Kidney (tissue), 14 donors: ENCODE results near the gene RPS6KA4. TPM values are rescaled to one million over a fixed set of nuclear protein-coding genes. Genes with fewer than 3 reads are reported as not detected.

Experiments
- DNase-seq, 5 donors: peaks; one replicate each; pipeline ENCODE4 v3.0.0-alpha.2; 2013 to 2020
- FAIRE-seq: peaks from 2 replicates; lab custom pipeline; 2012; peaks lifted over from hg19 to GRCh38; lab: Jason Lieb, UNC
- H3K27ac ChIP-seq, 2 donors: one replicate each; pipeline ENCODE4 v1.7.0; 2013; ENCODE audit warnings: low read depth in 2 of 2, low read length in 2 of 2, inconsistent platforms in 1 of 2
- H3K27me3 ChIP-seq: one replicate; pipeline ENCODE4 v1.7.1; 2013; ENCODE audit warnings: low read length, inconsistent platforms; ENCODE audit not compliant: control insufficient read depth, insufficient read depth
- H3K36me3 ChIP-seq, 3 donors: one replicate each; pipeline versions ENCODE4 v1.7.0 to v1.7.1; 2013; ENCODE audit warnings: low read length in 3 of 3, control low read depth in 1 of 3, inconsistent platforms in 1 of 3; ENCODE audit not compliant: insufficient read depth in 3 of 3, control insufficient read depth in 2 of 3
- H3K4me1 ChIP-seq, 3 donors: one replicate each; pipeline versions ENCODE4 v1.7.0 to v1.7.1; 2013; ENCODE audit warnings: low read length in 3 of 3, inconsistent platforms in 1 of 3, low read depth in 1 of 3; ENCODE audit not compliant: control insufficient read depth in 2 of 3, insufficient read depth in 2 of 3
- H3K4me3 ChIP-seq, 3 donors: one replicate each; pipeline versions ENCODE4 v1.7.0 to v1.8.1; 2013; ENCODE audit warnings: low read length in 3 of 3, control low read depth in 1 of 3, inconsistent platforms in 1 of 3
- H3K9ac ChIP-seq, 3 donors: one replicate each; pipeline versions ENCODE4 v1.7.0 to v1.7.1; 2013; ENCODE audit warnings: low read length in 3 of 3, control low read depth in 1 of 3, inconsistent platforms in 1 of 3
- H3K9me3 ChIP-seq, 3 donors: one replicate each; pipeline versions ENCODE4 v1.7.0 to v1.7.1; 2013; ENCODE audit warnings: low read length in 3 of 3, control low read depth in 1 of 3, inconsistent platforms in 1 of 3; ENCODE audit not compliant: control insufficient read depth in 2 of 3, insufficient read depth in 1 of 3
- CTCF ChIP-seq: IDR thresholded peaks from 3 replicates; pipeline ENCODE4 v1.5.1; 2012; ENCODE audit warnings: mild to moderate bottlenecking, moderate library complexity, borderline replicate concordance; ENCODE audit not compliant: insufficient read depth; ENCODE audit errors: extremely low read depth
- intact Hi-C: fragments of 100-400 bp; cut with DNase I; formaldehyde crosslinking; loops from one replicate; pipeline ENCODE4 v1.11.1; 2022
- polyA plus RNA-seq: library from polyadenylated mRNA; stranded (reverse); fragments of 350-450 nt; fragmentation: Illumina TruSeq; extraction: RNeasy Lipid Tissue Mini Kit (QIAGEN cat#74804); gene quantifications from one replicate; pipeline ENCODE4 v1.2.3, GENCODE V29; 2014; ENCODE audit warnings: low read depth, low replicate concordance; ENCODE audit not compliant: insufficient read depth
- total RNA-seq: library from RNA; stranded (reverse); fragmentation: NEBNext Ultra II Directional; extraction: Animal tissue kit (Norgen Biotek cat#: 25700); gene quantifications from one replicate; pipeline ENCODE4 v1.2.1, GENCODE V29; 2021
- donor health status: control.
- donor health status: control.
- donor health status: control.
- donor health status: control.
- donor health status: control.
- donor health status: DM: yes; HTN: yes; CAD: no.
- donor health status: Normal renal cell carcinoma (clear cell type).

Gene RPS6KA4
- total and polyA plus RNA-seq, 2 donors from 2014 or later: 13.6 to 40.2 TPM

- H3K9me3 ChIP-seq: no peaks in the 10 kb centered on the region
- FAIRE-seq (no peak), DNase-seq (peak in 1 of 5 donors; percentile 83)
- H3K36me3 ChIP-seq: peaks cover 0 to 9% (median 5%) of the 10 kb centered on the region in 3 donors
- H3K9ac ChIP-seq: peak overlapping the region; percentile 37 to 89 (median 62)
- H3K4me1 ChIP-seq: peaks cover 0 to 13% (median 6%) of the 10 kb centered on the region in 3 donors
- intact Hi-C loops: no loop called here
- TF ChIP-seq CTCF: no peak
- peak overlapping the region; percentile 89 to 96 (median 92) for H3K4me3 ChIP-seq
- H3K27ac ChIP-seq: peak overlapping the region; percentile 100
- H3K27me3 ChIP-seq: no peaks in the 10 kb centered on the region
These were observed 39.9 kb upstream of the RPS6KA4 start for GRCh38 chr11:64318766-64319761.

- no peak for DNase-seq
These were observed 38.4 kb upstream of the RPS6KA4 start for GRCh38 chr11:64320556-64320955.

GRCh38 chr11:64321026-64321425, 37.9 kb upstream of the RPS6KA4 start:
- Histone ChIP-seq H3K4me1 (peaks cover 0 to 12% (median 6%) of the 10 kb centered on the region in 3 donors), H3K9me3 (no peaks in the 10 kb centered on the region), H3K9ac (no peak overlapping the region), H3K27ac (no peak overlapping the region), H3K4me3 (no peak overlapping the region), H3K27me3 (no peaks in the 10 kb centered on the region), H3K36me3 (peaks cover 0 to 4% (median 0%) of the 10 kb centered on the region in 3 donors)
- no peak for TF ChIP-seq CTCF
- DNase-seq (no peak), FAIRE-seq (no peak)
- intact Hi-C loops: no loop called here

More at GRCh38 chr11:64320556-64320955, 38.4 kb upstream of the RPS6KA4 start:
- Histone ChIP-seq H3K9ac (no peak overlapping the region), H3K9me3 (no peaks in the 10 kb centered on the region), H3K27me3 (no peaks in the 10 kb centered on the region), H3K27ac (no peak overlapping the region), H3K36me3 (peaks cover 0 to 4% (median 0%) of the 10 kb centered on the region in 3 donors), H3K4me3 (no peak overlapping the region), H3K4me1 (peaks cover 0 to 13% (median 6%) of the 10 kb centered on the region in 3 donors)
- FAIRE-seq: no peak
- TF ChIP-seq CTCF: no peak
- intact Hi-C loops: no loop called here
